Heart left ventricle (tissue), 16 donors: Measurements from ENCODE around the gene KIRREL1. TPM values are rescaled to one million over a fixed set of nuclear protein-coding genes. Genes with fewer than 3 reads are reported as not detected.

Experiments used
- ATAC-seq, 4 donors: fragments of 200-7000 bp; cut with Tn5 transposase; one replicate each; pipeline ENCODE4 v1.9.1; 2020 to 2022; ENCODE audit warnings: moderate library complexity in 4 of 4, mild to moderate bottlenecking in 3 of 4, moderate number of reproducible peaks in 1 of 4
- DNase-seq, 5 donors: peaks; one replicate each; pipeline ENCODE4 v3.0.0-alpha.2; 2020
- H3K27ac ChIP-seq, 12 donors: fragments of 200-600 bp; sonication (generic) in 4 of 12; one replicate each; pipeline versions ENCODE4 v1.5.0 to v1.8.0; 2016 to 2022; ENCODE audit warnings: mild to moderate bottlenecking in 2 of 12
- H3K27me3 ChIP-seq, 9 donors: fragments of 200-600 bp; sonication (generic) in 2 of 9; one replicate each; pipeline versions ENCODE4 v1.5.1 to v1.8.0; 2016 to 2022; ENCODE audit warnings: mild to moderate bottlenecking in 3 of 9
- H3K36me3 ChIP-seq, 9 donors: fragments of 200-600 bp; sonication (generic) in 2 of 9; one replicate each; pipeline versions ENCODE4 v1.5.0 to v1.8.0; 2018 to 2022; ENCODE audit warnings: mild to moderate bottlenecking in 2 of 9
- H3K4me1 ChIP-seq, 12 donors: fragments of 200-600 bp; sonication (generic) in 4 of 12; one replicate each; pipeline versions ENCODE4 v1.5.0 to v1.8.0; 2016 to 2022; ENCODE audit warnings: mild to moderate bottlenecking in 3 of 12
- H3K4me3 ChIP-seq, 12 donors: fragments of 200-600 bp; sonication (generic) in 4 of 12; one replicate each; pipeline versions ENCODE4 v1.5.0 to v1.8.0; 2017 to 2022; ENCODE audit warnings: mild to moderate bottlenecking in 9 of 12, moderate library complexity in 4 of 12
- H3K9me3 ChIP-seq, 12 donors: fragments of 200-600 bp; sonication (generic) in 4 of 12; one replicate each; pipeline versions ENCODE4 v1.5.0 to v1.8.0; 2016 to 2022; ENCODE audit warnings: mild to moderate bottlenecking in 1 of 12
- POLR2A ChIP-seq, 2 donors: fragments of 450-650 bp; IDR thresholded peaks; one replicate each; pipeline ENCODE4 v1.6.1; 2017; ENCODE audit warnings: antibody characterized with exemption in 2 of 2, mild to moderate bottlenecking in 2 of 2, moderate library complexity in 2 of 2
- WGBS, 4 donors: extraction: QIAGEN DNeasy Blood & Tissue Kit in 2 of 4; methylation state at CpG; one replicate each; pipeline versions ENCODE4 v1.1.5 to v1.1.7; 2013 to 2018; 5-methylcytosine and 5-hydroxymethylcytosine counted together
- intact Hi-C, 10 donors: fragments of 100-400 bp; cut with DNase I; formaldehyde crosslinking; loops; one replicate each; pipeline versions ENCODE4 v1.11.1 to v1.14.2; 2022
- polyA plus RNA-seq, 2 donors: library from polyadenylated mRNA; stranded (reverse); fragments of 200-250 nt; gene quantifications; one replicate each; pipeline ENCODE4 v1.2.3, GENCODE V29; 2013
- total RNA-seq, 9 donors: library from RNA; depleted of rRNA in 2 of 9; stranded (reverse); fragments of >200 nt in 2 of 9; fragmentation: NEBNext Ultra II Directional in 3 of 9; extraction: Animal tissue kit (Norgen Biotek cat#: 25700) in 3 of 9; gene quantifications; one replicate each; pipeline versions ENCODE4 v1.1.0 to v1.2.4, GENCODE V29; 2016 to 2023
- TF ChIP-seq, protein P1 (sequence below), 12 donors: fragments of 200-600 bp; sonication (generic) in 4 of 12; IDR thresholded peaks; one replicate each; pipeline versions ENCODE4 v1.5.0 to v1.8.0; 2018 to 2022; ENCODE audit warnings: antibody characterized with exemption in 12 of 12, mild to moderate bottlenecking in 5 of 12
- donor health status: ischemic (EF 13 %, LVEDD 7.1; RV severe dilation, severe dysfunction).
- donor health status: healthy with polysubstance abuse.
- donor health status: DM: no; HTN: yes; CAD: no.
- donor health status: DM: no; HTN: no; CAD: no.
- donor health status: ischemic (EF 25% LVEDD 6.9; RV normal size, moderate dysfunction).
- donor health status: ischemic (EF 25% LVEDD 5.7; RV mildly dilated, moderate dysfunction).
- donor health status: healthy.
- donor health status: DM: yes; HTN: yes; CAD: no.
- donor health status: ischemic (EF 35%, LVEDD 5.7; RV mildly dilated, moderate dysfunction).
- donor health status: nonischemic (EF 11% LVEDD 7.7; RV severe dilation, severe dysfunction).
- donor health status: DM: yes; HTN: yes; CAD: no.
- donor health status: PGD.
- donor health status: ischemic (EF 29% LVEDD 5.4; RV normal size, mild dysfunction).
- donor health status: nonischemic (EF 23%, LVEDD 6.1; RV moderate dilation, normal function).

Gene KIRREL1
- total and polyA plus RNA-seq, 11 donors = 3.2 to 22.7 (median 8.2) TPM

DNA sequence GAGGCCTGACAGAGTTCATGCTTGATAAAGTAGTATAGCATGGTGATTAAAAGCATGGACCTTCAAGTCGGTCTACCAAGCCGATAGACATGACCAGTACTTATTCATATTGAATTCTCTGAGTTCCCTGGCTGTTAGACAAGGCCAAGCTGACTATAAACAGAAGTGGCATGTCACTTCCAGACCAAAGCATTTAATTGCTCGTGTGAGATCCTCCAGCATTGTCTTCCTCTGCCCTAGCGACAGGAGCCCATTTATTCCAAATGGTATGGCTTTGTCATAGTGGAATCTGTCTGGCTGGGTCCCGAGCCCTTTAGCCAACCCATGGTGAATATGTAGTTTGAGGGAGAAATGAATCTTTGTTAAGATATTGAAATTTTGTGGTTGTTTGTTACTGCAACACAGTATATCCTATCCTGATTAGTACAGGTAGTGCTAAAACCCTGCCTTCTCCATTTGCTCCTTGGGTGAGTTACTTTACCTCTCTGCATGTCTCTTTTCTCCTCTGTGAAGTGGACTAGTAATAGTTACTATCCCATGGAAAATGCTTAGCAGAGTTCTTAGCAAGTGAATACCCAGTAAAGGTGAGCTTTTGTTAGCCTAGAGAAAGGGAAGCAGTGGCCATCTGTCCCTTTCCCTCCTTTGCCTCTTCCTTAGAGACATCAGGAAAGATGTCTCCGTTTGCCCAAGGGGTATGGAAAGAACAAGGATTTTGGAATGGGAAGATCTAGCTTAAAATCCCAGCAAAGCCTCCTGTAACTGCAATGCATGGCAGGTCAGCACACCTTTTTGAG, 109.6 kb downstream of the KIRREL1 start:
- intact Hi-C loops = no loop called here
- Histone ChIP-seq H3K27ac (no peak overlapping the region), H3K36me3 (no peaks in the 10 kb centered on the region), H3K4me3 (no peak overlapping the region), H3K4me1 (peaks cover 0 to 17% (median 5%) of the 10 kb centered on the region in 12 donors), H3K27me3 (peaks cover 0 to 8% (median 2%) of the 10 kb centered on the region in 9 donors), H3K9me3 (no peaks in the 10 kb centered on the region)
- TF ChIP-seq POLR2A (IDR thresholded peaks at IDR 0.05) = no peak
- TF ChIP-seq, protein P1, sequence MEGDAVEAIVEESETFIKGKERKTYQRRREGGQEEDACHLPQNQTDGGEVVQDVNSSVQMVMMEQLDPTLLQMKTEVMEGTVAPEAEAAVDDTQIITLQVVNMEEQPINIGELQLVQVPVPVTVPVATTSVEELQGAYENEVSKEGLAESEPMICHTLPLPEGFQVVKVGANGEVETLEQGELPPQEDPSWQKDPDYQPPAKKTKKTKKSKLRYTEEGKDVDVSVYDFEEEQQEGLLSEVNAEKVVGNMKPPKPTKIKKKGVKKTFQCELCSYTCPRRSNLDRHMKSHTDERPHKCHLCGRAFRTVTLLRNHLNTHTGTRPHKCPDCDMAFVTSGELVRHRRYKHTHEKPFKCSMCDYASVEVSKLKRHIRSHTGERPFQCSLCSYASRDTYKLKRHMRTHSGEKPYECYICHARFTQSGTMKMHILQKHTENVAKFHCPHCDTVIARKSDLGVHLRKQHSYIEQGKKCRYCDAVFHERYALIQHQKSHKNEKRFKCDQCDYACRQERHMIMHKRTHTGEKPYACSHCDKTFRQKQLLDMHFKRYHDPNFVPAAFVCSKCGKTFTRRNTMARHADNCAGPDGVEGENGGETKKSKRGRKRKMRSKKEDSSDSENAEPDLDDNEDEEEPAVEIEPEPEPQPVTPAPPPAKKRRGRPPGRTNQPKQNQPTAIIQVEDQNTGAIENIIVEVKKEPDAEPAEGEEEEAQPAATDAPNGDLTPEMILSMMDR (IDR thresholded peaks at IDR 0.05) = no peak
- ATAC-seq (no peak), DNase-seq (no peak)
- 77 to 80% (median 80%) methylated on average over 6 of the region's 6 CpGs for WGBS, 4 donors

DNA sequence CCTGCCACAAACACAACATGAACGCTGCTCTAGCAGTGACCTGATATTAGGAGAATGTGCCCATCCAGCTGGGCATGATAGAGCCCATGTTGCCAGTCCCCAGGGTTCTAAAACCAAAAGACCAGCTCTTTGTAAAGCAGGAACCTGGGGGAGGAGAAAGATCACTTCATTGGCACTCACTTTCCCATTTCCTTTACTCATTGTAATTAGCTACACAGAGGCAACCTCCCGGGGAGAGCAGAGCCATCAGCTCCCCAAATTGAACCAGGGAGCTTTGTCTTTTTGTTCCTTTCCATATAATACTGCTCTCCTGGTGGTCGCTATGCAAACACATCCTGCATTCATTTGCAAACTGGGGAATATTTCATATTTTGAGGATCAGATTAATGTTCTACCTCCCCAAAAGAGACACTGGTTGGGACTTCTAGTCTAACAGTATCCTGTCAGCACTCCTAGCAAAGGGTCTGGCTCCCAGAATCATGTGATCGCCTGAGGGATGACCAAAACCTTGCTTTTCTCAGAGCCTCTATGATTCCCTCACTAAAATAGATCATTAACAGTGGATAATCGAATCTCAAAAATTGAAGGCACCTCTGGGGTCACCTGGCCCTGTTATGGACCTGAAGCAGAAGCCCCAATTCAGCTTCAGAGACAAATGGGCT, 110.5 kb downstream of the KIRREL1 start:
- Histone ChIP-seq H3K27ac (no peak overlapping the region), H3K27me3 (peaks cover 0 to 8% (median 2%) of the 10 kb centered on the region in 9 donors), H3K4me3 (no peak overlapping the region), H3K9me3 (no peaks in the 10 kb centered on the region), H3K36me3 (no peaks in the 10 kb centered on the region), H3K4me1 (peaks cover 0 to 17% (median 4%) of the 10 kb centered on the region in 12 donors)
- DNase-seq = no peak
- ATAC-seq = no peak
- TF ChIP-seq POLR2A (IDR thresholded peaks at IDR 0.05) = no peak
- TF ChIP-seq, protein P1 (IDR thresholded peaks at IDR 0.05) = no peak
- WGBS, 4 donors = 42 to 61% (median 55%) methylated on average over 5 of the region's 5 CpGs
- intact Hi-C loops = no loop called here

DNA sequence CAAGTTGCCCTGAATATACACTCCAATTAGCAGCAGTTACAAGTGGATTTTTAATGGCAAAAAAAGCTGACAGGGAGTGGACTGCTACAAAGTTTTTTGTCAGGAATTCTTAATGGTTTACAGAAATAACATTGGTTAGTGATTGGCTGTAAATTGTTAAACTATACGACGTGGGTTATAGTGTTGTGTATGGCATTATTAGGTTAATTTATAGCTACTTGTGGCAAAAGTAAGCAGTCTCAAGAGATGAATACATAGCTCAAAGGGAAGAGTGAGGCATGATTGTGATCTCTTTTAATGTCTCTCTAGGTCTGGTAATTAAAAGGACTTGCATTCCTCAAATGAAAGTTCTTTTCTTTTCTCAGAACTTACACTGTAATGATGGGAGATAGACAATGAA, 111.4 kb downstream of the KIRREL1 start:
- intact Hi-C loops = no loop called here
- ATAC-seq (no peak), DNase-seq (no peak)
- Histone ChIP-seq H3K9me3 (no peaks in the 10 kb centered on the region), H3K27me3 (peaks cover 0 to 8% (median 2%) of the 10 kb centered on the region in 9 donors), H3K4me1 (peaks cover 0 to 14% (median 2%) of the 10 kb centered on the region in 12 donors), H3K27ac (no peak overlapping the region), H3K36me3 (no peaks in the 10 kb centered on the region), H3K4me3 (no peak overlapping the region)
- 64 to 75% (median 68%) methylated on average over 2 of the region's 2 CpGs for whole genome bisulfite sequencing, 4 donors
- no peak for TF ChIP-seq POLR2A (IDR thresholded peaks at IDR 0.05)
- TF ChIP-seq, protein P1 (IDR thresholded peaks at IDR 0.05) = no peak

DNA sequence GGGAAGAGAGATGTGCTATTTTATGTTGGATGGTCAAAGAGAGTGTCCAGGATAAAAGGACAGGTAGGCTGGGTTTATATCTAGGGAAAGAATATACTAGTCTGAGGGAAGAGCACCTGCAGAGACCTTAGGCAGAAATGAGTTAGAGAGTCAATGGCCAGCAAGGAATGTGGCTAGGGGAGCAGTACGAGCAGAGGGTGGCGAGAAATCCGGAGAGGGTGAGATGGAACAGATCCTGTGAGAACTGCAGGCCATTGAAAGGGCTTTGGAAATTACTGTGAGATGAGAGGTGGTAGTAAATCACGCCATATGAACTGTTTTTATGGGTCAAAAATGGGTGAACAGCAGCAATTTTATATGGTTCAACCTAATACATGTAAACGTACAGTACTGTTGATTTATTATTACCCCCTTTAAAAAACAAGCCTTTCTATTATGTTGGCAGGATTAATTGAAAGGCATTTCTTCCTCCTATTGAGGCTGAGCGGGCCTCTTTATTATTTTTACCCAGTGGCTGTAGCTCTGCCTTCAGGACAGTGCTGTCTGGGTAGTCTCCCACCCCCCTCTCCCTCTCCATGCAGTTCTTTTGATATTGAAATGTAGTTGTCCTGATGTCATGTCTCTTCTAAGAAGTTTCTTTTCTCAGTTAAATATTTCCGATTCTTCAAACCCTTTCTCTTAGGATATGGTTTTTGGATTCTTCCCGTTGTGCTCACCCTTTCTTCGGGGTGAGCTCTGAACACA, 112.1 kb downstream of the KIRREL1 start:
- DNase-seq = no peak
- no peak for TF ChIP-seq POLR2A (IDR thresholded peaks at IDR 0.05)
- TF ChIP-seq, protein P1 (IDR thresholded peaks at IDR 0.05) = no peak
- Histone ChIP-seq H3K4me1 (peaks cover 0 to 11% (median 2%) of the 10 kb centered on the region in 12 donors), H3K27ac (no peak overlapping the region), H3K36me3 (no peaks in the 10 kb centered on the region), H3K9me3 (no peaks in the 10 kb centered on the region), H3K27me3 (peaks cover 0 to 8% (median 2%) of the 10 kb centered on the region in 9 donors), H3K4me3 (no peak overlapping the region)
- intact Hi-C loops = no loop called here
- no peak for ATAC-seq
- WGBS, 4 donors = 78 to 81% (median 79%) methylated on average over 9 of the region's 9 CpGs
